IgD-negative memory B cell (primary cell): ENCODE results near the gene ABCD3. TPM values are rescaled to one million over a fixed set of nuclear protein-coding genes. Genes with fewer than 3 reads are reported as not detected.

ENCODE experiments used
- H3K27ac Mint-ChIP-seq, 3 donors: one replicate each; pipeline ENCODE4 v1.8.0; 2020 to 2022; ENCODE audit warnings: mild to moderate bottlenecking in 3 of 3, mixed read lengths in 3 of 3, moderate library complexity in 1 of 3
- H3K27me3 Mint-ChIP-seq: one replicate; pipeline ENCODE4 v1.8.0; 2021; ENCODE audit warnings: mixed read lengths
- H3K36me3 Mint-ChIP-seq: one replicate; pipeline ENCODE4 v1.8.0; 2020; ENCODE audit warnings: mild to moderate bottlenecking, mixed read lengths
- H3K4me1 Mint-ChIP-seq, 3 donors: one replicate each; pipeline ENCODE4 v1.8.0; 2020 to 2022; ENCODE audit warnings: mixed read lengths in 3 of 3, mild to moderate bottlenecking in 1 of 3
- H3K4me3 Mint-ChIP-seq, 4 donors: one replicate each; pipeline ENCODE4 v1.8.0; 2020 to 2022; ENCODE audit warnings: mild to moderate bottlenecking in 4 of 4, mixed read lengths in 4 of 4, moderate library complexity in 3 of 4
- H3K9me3 Mint-ChIP-seq, 3 donors: one replicate each; pipeline ENCODE4 v1.8.0; 2020 to 2021; ENCODE audit warnings: mixed read lengths in 3 of 3, mild to moderate bottlenecking in 1 of 3
- polyA plus RNA-seq: library from polyadenylated mRNA; unstranded; fragments of 300-500 nt; fragmentation: Illumina TruSeq; gene quantifications from one replicate; pipeline ENCODE4 v1.2.3, GENCODE V29; 2021

Gene ABCD3
- polyA plus RNA-seq, 1 donor from 2014 or later: 9.0 TPM

- H3K27ac Mint-ChIP-seq: no peak overlapping the region
- H3K36me3 Mint-ChIP-seq: peaks cover 7% of the 10 kb centered on the region
- H3K9me3 Mint-ChIP-seq: no peaks in the 10 kb centered on the region
- no peak overlapping the region for H3K4me3 Mint-ChIP-seq
- H3K27me3 Mint-ChIP-seq: no peaks in the 10 kb centered on the region
- H3K4me1 Mint-ChIP-seq: no peaks in the 10 kb centered on the region
Measured at GRCh38 chr1:94514095-94514727, 96.0 kb downstream of the ABCD3 start.

- H3K27me3 Mint-ChIP-seq: no peaks in the 10 kb centered on the region
- peaks cover 5% of the 10 kb centered on the region for H3K36me3 Mint-ChIP-seq
- H3K4me3 Mint-ChIP-seq: no peak overlapping the region
- no peak overlapping the region for H3K27ac Mint-ChIP-seq
- no peaks in the 10 kb centered on the region for H3K9me3 Mint-ChIP-seq
- no peaks in the 10 kb centered on the region for H3K4me1 Mint-ChIP-seq
Measured at GRCh38 chr1:94515296-94515947, 97.2 kb downstream of the ABCD3 start.

GRCh38 chr1:94519351-94519750 is 101.2 kb downstream of the ABCD3 start:
- no peaks in the 10 kb centered on the region for H3K27me3 Mint-ChIP-seq
- H3K4me1 Mint-ChIP-seq: no peaks in the 10 kb centered on the region
- no peak overlapping the region for H3K27ac Mint-ChIP-seq
- H3K9me3 Mint-ChIP-seq: no peaks in the 10 kb centered on the region
- peaks cover 2% of the 10 kb centered on the region for H3K36me3 Mint-ChIP-seq
- H3K4me3 Mint-ChIP-seq: no peak overlapping the region

- Mint-ChIP-seq H3K27ac (no peak overlapping the region), H3K27me3 (no peaks in the 10 kb centered on the region), H3K4me1 (no peaks in the 10 kb centered on the region), H3K9me3 (no peaks in the 10 kb centered on the region), H3K4me3 (no peak overlapping the region), H3K36me3 (no peaks in the 10 kb centered on the region)
Measured at GRCh38 chr1:94522304-94522703, 104.1 kb downstream of the ABCD3 start.

GRCh38 chr1:94524531-94524930 is 106.3 kb downstream of the ABCD3 start:
- no peaks in the 10 kb centered on the region for H3K4me1 Mint-ChIP-seq
- peaks cover 2% of the 10 kb centered on the region for H3K27me3 Mint-ChIP-seq
- H3K27ac Mint-ChIP-seq: no peak overlapping the region
- H3K9me3 Mint-ChIP-seq: no peaks in the 10 kb centered on the region
- H3K36me3 Mint-ChIP-seq: no peaks in the 10 kb centered on the region
- no peak overlapping the region for H3K4me3 Mint-ChIP-seq

- Mint-ChIP-seq H3K9me3 (no peaks in the 10 kb centered on the region), H3K4me3 (no peak overlapping the region), H3K4me1 (no peaks in the 10 kb centered on the region), H3K36me3 (no peaks in the 10 kb centered on the region), H3K27ac (no peak overlapping the region), H3K27me3 (peaks cover 2% of the 10 kb centered on the region)
Measured at GRCh38 chr1:94526152-94526980, 108.2 kb downstream of the ABCD3 start.

GRCh38 chr1:94527447-94528031 is 109.3 kb downstream of the ABCD3 start:
- H3K4me3 Mint-ChIP-seq: no peak overlapping the region
- no peaks in the 10 kb centered on the region for H3K9me3 Mint-ChIP-seq
- no peak overlapping the region for H3K27ac Mint-ChIP-seq
- H3K27me3 Mint-ChIP-seq: peaks cover 2% of the 10 kb centered on the region
- H3K4me1 Mint-ChIP-seq: no peaks in the 10 kb centered on the region
- no peaks in the 10 kb centered on the region for H3K36me3 Mint-ChIP-seq

- no peaks in the 10 kb centered on the region for H3K4me1 Mint-ChIP-seq
- peaks cover 2% of the 10 kb centered on the region for H3K27me3 Mint-ChIP-seq
- no peak overlapping the region for H3K27ac Mint-ChIP-seq
- H3K4me3 Mint-ChIP-seq: no peak overlapping the region
- H3K36me3 Mint-ChIP-seq: no peaks in the 10 kb centered on the region
- H3K9me3 Mint-ChIP-seq: no peaks in the 10 kb centered on the region
Measured at GRCh38 chr1:94528299-94528698, 110.1 kb downstream of the ABCD3 start.

GRCh38 chr1:94528826-94529225 is 110.6 kb downstream of the ABCD3 start:
- no peaks in the 10 kb centered on the region for H3K9me3 Mint-ChIP-seq
- H3K36me3 Mint-ChIP-seq: no peaks in the 10 kb centered on the region
- H3K4me1 Mint-ChIP-seq: no peaks in the 10 kb centered on the region
- H3K27me3 Mint-ChIP-seq: peaks cover 2% of the 10 kb centered on the region
- peak overlapping the region in 1 of 4 donors; percentile 4 for H3K4me3 Mint-ChIP-seq
- no peak overlapping the region for H3K27ac Mint-ChIP-seq

- no peaks in the 10 kb centered on the region for H3K4me1 Mint-ChIP-seq
- no peaks in the 10 kb centered on the region for H3K36me3 Mint-ChIP-seq
- H3K27ac Mint-ChIP-seq: no peak overlapping the region
- no peak overlapping the region for H3K4me3 Mint-ChIP-seq
- peaks cover 2% of the 10 kb centered on the region for H3K27me3 Mint-ChIP-seq
- no peaks in the 10 kb centered on the region for H3K9me3 Mint-ChIP-seq
Measured at GRCh38 chr1:94529416-94529815, 111.2 kb downstream of the ABCD3 start.

GRCh38 chr1:94530373-94530878 is 112.2 kb downstream of the ABCD3 start:
- no peaks in the 10 kb centered on the region for H3K4me1 Mint-ChIP-seq
- no peaks in the 10 kb centered on the region for H3K9me3 Mint-ChIP-seq
- no peak overlapping the region for H3K27ac Mint-ChIP-seq
- H3K4me3 Mint-ChIP-seq: no peak overlapping the region
- no peaks in the 10 kb centered on the region for H3K36me3 Mint-ChIP-seq
- H3K27me3 Mint-ChIP-seq: peaks cover 2% of the 10 kb centered on the region

GRCh38 chr1:94531664-94532063 is 113.5 kb downstream of the ABCD3 start:
- Mint-ChIP-seq H3K27ac (no peak overlapping the region), H3K4me1 (no peaks in the 10 kb centered on the region), H3K36me3 (no peaks in the 10 kb centered on the region), H3K4me3 (no peak overlapping the region), H3K9me3 (no peaks in the 10 kb centered on the region), H3K27me3 (peaks cover 6% of the 10 kb centered on the region)

- Mint-ChIP-seq H3K9me3 (no peaks in the 10 kb centered on the region), H3K27ac (no peak overlapping the region), H3K27me3 (peaks cover 6% of the 10 kb centered on the region), H3K4me3 (no peak overlapping the region), H3K4me1 (no peaks in the 10 kb centered on the region), H3K36me3 (no peaks in the 10 kb centered on the region)
Measured at GRCh38 chr1:94532077-94532476, 113.9 kb downstream of the ABCD3 start.

GRCh38 chr1:94535095-94535494 is 116.9 kb downstream of the ABCD3 start:
- Mint-ChIP-seq H3K36me3 (no peaks in the 10 kb centered on the region), H3K9me3 (no peaks in the 10 kb centered on the region), H3K4me3 (no peak overlapping the region), H3K4me1 (no peaks in the 10 kb centered on the region), H3K27ac (no peak overlapping the region), H3K27me3 (peaks cover 12% of the 10 kb centered on the region)

GRCh38 chr1:94535879-94536278 is 117.7 kb downstream of the ABCD3 start:
- H3K4me1 Mint-ChIP-seq: peaks cover 0 to 1% (median 0%) of the 10 kb centered on the region in 3 donors
- peaks cover 20% of the 10 kb centered on the region for H3K27me3 Mint-ChIP-seq
- H3K4me3 Mint-ChIP-seq: peak overlapping the region in 1 of 4 donors; percentile 39

More at GRCh38 chr1:94535879-94536278, 117.7 kb downstream of the ABCD3 start:
- H3K27ac Mint-ChIP-seq: no peak overlapping the region
- H3K36me3 Mint-ChIP-seq: no peaks in the 10 kb centered on the region
- no peaks in the 10 kb centered on the region for H3K9me3 Mint-ChIP-seq
